ENCODE data around the gene GBF1.
"Not testable (repeated sequence)": the region's sequence is repeated elsewhere in the genome, so short reads cannot be mapped to it uniquely, and the experiment has no call there.

The GBF1 gene

DNA sequence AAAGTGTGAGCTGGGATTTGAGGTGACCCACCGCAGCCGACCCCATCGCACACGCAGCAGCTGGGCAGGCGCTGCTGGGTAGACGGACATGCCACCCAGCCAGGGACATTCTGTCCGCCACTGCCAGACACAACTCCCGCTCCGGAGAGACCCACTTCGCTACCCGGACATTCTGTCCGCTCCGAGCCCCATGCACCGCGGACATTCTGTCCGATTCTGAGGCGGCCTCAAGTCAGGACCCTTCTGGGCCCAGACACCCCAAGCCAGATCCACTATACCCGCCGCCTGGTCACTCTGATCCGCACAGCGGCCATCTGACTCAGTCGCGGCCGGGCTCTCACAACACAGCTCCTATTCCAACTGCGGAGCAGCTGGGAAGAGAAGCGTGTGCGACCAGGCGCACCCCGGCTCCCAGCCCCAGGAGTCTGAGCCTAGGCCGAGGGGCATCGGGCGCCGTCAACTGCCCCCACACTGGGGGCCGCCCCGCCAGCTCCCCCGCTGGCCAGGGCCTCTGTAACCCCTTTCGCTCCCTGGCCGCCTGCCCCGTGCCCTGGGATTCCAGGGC, 4.8 kb upstream of the GBF1 start:
- Mint-ChIP-seq H3K36me3 (ENCODE audit: insufficient read depth) (peaks cover 6% of the 10 kb centered on the region), H3K9me3 (no peaks in the 10 kb centered on the region), H3K4me1 (ENCODE audit: low read depth in 2 of 2) (peaks cover 15 to 19% of the 10 kb centered on the region in 2 donors), H3K27ac (no peak overlapping the region), H3K27me3 (peaks cover 13 to 29% of the 10 kb centered on the region in 2 donors), H3K4me3 (peak overlapping the region; percentile 75 to 81)
- DNase-seq (no peak), ATAC-seq (replicated peaks) (no peak)

DNA sequence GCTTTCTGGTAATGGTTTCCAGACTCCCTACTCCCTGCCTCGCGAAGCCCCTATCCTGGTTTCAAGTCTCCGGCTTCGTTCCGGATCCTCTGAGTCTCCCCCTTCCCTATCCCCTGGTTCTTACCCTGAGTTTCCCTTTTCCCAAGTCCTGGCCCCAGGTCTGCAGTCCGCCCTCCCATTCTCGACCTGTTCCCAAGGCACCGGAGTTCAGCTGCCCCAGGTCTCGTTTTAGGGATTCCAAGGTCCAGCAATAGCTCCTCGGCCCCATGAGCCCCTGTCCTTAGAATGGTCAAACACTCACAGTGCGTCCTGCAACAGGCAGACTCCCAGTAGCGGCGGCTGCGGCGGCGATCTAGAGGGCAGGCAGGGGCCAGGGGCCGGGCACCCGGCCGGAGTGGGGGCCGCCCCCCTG, 4.3 kb upstream of the GBF1 start:
- H3K27me3 Mint-ChIP-seq, result peaks cover 8 to 24% of the 10 kb centered on the region in 2 donors
- H3K4me3 Mint-ChIP-seq, result peak overlapping the region; percentile 75 to 81
- peaks cover 9% of the 10 kb centered on the region for H3K36me3 Mint-ChIP-seq (ENCODE audit: insufficient read depth)
- H3K9me3 Mint-ChIP-seq, result no peaks in the 10 kb centered on the region
- no peak for ATAC-seq (replicated peaks)
- no peak for DNase-seq
- H3K4me1 Mint-ChIP-seq (ENCODE audit: low read depth in 2 of 2), result peaks cover 16 to 22% of the 10 kb centered on the region in 2 donors
- no peak overlapping the region for H3K27ac Mint-ChIP-seq

DNA sequence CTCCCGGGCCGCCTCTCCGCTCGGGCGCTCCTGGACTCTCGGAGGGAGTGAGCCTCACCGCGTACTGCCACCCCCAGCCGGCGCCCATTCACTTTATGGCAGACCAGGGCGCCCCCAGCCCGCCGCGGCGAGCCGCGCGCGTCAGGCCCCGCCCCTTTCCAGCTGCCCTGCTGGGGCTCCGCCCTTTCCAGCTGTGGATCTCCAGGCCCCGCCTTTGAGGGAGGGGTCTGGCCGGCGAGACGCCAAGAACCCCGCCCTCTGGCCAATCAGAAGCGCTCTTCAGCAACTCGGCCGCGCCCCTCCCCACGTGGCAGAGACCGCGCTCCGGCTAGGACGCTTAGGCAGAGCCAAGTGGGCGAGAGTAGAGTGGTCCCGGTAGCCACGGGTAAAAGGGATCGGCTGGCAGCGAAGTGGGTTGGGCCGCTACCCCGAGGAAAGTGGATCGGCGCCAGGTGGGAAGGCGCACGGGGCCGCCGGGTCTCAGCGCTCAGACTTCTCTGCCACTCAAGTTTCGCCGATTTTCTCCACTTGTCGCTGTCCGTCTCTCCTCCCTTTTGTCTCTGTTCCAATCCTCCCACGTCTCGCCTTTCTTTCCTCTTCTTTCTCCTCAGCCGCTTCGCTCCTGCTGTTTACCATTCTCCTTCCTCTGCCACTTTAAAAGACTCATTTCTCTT, 3.8 kb upstream of the GBF1 start, which contains the start of gene PITX3:
PITX3 (minus strand) TSS at position 69 of the 674 bp plus-strand sequence. CDS start 9,432 bp downstream, outside the sequence.
- H3K4me3 Mint-ChIP-seq, result peak within 1 kb of the TSS; percentile 75 to 81
- peaks cover 22 to 28% of the 10 kb centered on the region in 2 donors for H3K4me1 Mint-ChIP-seq (ENCODE audit: low read depth in 2 of 2)
- ATAC-seq (replicated peaks), result peak; percentile 61
- peak; percentile 85 to 90 (median 87) for DNase-seq
- H3K36me3 Mint-ChIP-seq (ENCODE audit: insufficient read depth), result peaks cover 12% of the 10 kb centered on the region
- H3K9me3 Mint-ChIP-seq, result no peaks in the 10 kb centered on the region
- no peak within 1 kb of the TSS for H3K27ac Mint-ChIP-seq
- H3K27me3 Mint-ChIP-seq, result peaks cover 7 to 23% of the 10 kb centered on the region in 2 donors

DNA sequence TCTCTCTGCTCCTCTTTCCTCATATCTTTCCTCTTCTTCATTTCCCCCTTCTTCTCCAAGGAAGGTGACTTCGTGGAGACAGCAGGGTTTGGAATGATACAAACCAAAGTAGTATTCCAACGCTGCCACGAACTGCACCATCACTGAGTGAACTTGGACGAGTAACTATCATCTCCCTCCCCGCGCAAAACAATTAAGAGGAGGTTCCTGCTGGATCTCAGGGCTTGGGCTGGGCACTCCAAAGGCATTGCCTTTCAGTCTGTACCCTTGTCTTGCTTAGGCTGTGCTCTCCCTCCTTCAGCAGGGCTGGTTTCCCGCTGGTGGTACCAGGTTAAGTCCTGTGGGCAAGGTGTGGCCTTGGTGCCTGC, 3.2 kb upstream of the GBF1 start:
- ATAC-seq (replicated peaks) (no peak), DNase-seq (no peak)
- Mint-ChIP-seq H3K27me3 (peaks cover 7 to 23% of the 10 kb centered on the region in 2 donors), H3K36me3 (ENCODE audit: insufficient read depth) (peaks cover 12% of the 10 kb centered on the region), H3K4me1 (ENCODE audit: low read depth in 2 of 2) (peaks cover 27 to 32% of the 10 kb centered on the region in 2 donors), H3K9me3 (no peaks in the 10 kb centered on the region), H3K4me3 (peak overlapping the region; percentile 75 to 81), H3K27ac (no peak overlapping the region)

DNA sequence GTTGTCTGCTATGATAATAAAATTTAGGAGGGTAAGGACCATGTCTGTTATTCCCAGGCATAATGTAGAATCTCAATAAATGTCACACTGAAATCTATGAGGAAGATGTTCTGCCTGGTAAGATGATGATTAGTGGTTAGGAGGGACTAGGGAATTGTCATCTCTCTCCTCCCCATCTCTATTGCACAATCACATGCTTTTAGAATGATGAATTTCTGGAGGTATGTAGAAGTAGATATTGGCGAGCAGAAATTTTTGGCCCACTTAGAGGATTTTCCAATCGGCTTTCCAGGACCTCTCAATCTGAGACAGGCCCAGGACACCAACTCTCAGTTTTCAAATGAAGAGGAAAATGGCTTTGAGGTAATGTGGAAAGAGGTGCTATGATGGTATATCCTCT, 2.0 kb upstream of the GBF1 start:
- DNase-seq, result no peak

DNA sequence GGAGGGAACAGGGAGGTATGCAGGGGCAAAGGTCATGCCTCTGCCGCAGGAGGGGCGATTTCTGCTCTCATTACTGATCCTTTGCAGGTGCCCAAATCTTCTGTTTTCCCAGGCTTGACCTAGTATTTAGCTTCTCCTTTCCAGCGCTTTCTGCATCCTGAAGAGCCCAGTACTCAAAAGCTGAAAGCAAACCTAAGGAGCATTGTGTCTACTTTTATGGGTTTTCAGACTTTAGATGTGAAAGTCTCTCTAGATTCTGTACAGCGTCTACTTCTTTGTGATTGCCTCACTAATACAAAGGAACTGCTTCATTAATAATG, 560 bp downstream of the GBF1 start:
- DNase-seq, result no peak
- peaks cover 15% of the 10 kb centered on the region for H3K36me3 Mint-ChIP-seq (ENCODE audit: insufficient read depth)

More for the DNA sequence above, 2.0 kb upstream of the GBF1 start:
- Mint-ChIP-seq H3K4me3 (peak overlapping the region; percentile 23 to 26), H3K27ac (no peak overlapping the region), H3K4me1 (ENCODE audit: low read depth in 2 of 2) (peaks cover 38 to 42% of the 10 kb centered on the region in 2 donors), H3K27me3 (peaks cover 7 to 23% of the 10 kb centered on the region in 2 donors), H3K9me3 (no peaks in the 10 kb centered on the region), H3K36me3 (ENCODE audit: insufficient read depth) (peaks cover 12% of the 10 kb centered on the region)
- ATAC-seq (replicated peaks), result no peak

DNA sequence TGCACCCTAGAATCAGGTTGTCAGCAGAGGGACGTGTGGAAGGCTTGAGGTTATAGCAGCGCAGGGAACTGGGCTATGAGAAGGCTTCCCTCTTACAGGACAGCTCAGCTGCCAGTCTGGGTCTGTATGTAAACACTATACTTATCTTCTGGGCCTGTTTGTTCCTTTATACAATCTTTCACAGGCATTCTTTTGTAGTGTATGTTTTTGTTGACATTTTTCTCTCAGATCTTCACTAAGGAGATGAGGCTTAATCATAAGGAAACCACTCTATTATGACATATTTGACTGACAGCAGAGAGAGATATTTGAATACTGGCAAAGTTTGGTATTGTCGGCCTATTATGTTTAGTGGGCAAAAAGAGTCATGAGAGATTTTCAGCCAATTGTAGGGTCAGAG, 929 bp downstream of the GBF1 start:
- no peak for DNase-seq
- peaks cover 37 to 38% of the 10 kb centered on the region in 2 donors for H3K4me1 Mint-ChIP-seq (ENCODE audit: low read depth in 2 of 2)
- H3K36me3 Mint-ChIP-seq (ENCODE audit: insufficient read depth), result peaks cover 15% of the 10 kb centered on the region
- H3K9me3 Mint-ChIP-seq, result no peaks in the 10 kb centered on the region
- peak overlapping the region; percentile 93 to 96 for H3K27ac Mint-ChIP-seq
- H3K4me3 Mint-ChIP-seq, result peak overlapping the region; percentile 95 to 96
- no peak for ATAC-seq (replicated peaks)
- H3K27me3 Mint-ChIP-seq, result peaks cover 7 to 23% of the 10 kb centered on the region in 2 donors

More for the DNA sequence above, 560 bp downstream of the GBF1 start:
- H3K27ac Mint-ChIP-seq, result peak overlapping the region; percentile 93 to 96
- peaks cover 38 to 39% of the 10 kb centered on the region in 2 donors for H3K4me1 Mint-ChIP-seq (ENCODE audit: low read depth in 2 of 2)
- H3K9me3 Mint-ChIP-seq, result no peaks in the 10 kb centered on the region
- H3K27me3 Mint-ChIP-seq, result peaks cover 7 to 23% of the 10 kb centered on the region in 2 donors
- H3K4me3 Mint-ChIP-seq, result peak overlapping the region; percentile 95 to 96
- no peak for ATAC-seq (replicated peaks)

DNA sequence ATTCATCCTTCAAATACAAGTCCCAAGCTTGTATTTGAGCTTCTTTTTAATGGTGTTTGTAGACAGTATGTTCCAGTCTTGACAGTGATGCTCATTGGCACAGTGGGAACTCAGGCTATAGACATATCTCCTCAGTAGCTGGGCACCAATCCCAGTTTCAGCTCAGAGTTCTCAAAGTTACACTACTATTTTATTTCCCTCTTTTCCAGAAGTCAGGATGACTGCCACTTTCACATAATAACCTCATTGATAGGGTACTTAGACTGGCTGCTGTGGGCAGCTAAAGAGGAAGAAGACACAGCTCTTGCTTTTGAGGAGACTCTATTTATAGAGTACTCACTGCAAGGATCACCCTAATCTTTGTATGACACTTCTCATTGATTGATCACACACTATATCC, 2.4 kb downstream of the GBF1 start:
- Mint-ChIP-seq H3K27me3 (peaks cover 0 to 9% of the 10 kb centered on the region in 2 donors), H3K27ac (peak overlapping the region in 1 of 2 donors; percentile 2)

DNA sequence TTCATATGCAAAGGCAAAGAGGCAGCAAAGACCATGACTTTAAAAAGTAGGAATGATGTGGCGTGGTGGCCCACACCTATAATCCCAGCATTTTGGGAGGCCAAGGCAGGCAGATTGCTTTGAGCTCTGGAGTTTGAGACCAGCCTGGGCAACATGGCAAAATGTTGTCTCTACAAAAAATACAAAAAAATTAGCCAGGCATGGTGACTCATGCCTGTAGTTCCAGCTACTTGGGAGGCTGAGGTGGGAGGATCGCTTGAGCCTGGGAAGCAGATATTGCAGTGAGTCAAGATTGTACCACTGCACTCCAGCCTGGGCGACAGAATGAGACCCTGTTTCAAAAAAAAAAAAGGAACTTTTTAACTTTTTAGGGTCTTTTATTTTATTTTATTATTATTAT, 7.2 kb downstream of the GBF1 start:
- peaks cover 7 to 25% of the 10 kb centered on the region in 2 donors for H3K4me1 Mint-ChIP-seq (ENCODE audit: low read depth in 2 of 2)
- H3K36me3 Mint-ChIP-seq (ENCODE audit: insufficient read depth), result peaks cover 10% of the 10 kb centered on the region
- not testable (repeated sequence) for H3K27me3 Mint-ChIP-seq; H3K27ac Mint-ChIP-seq; H3K9me3 Mint-ChIP-seq; ATAC-seq (replicated peaks); DNase-seq
- H3K4me3 Mint-ChIP-seq, result peak overlapping the region in 1 of 2 donors; percentile 3

More for the DNA sequence above, 2.4 kb downstream of the GBF1 start:
- peaks cover 15% of the 10 kb centered on the region for H3K36me3 Mint-ChIP-seq (ENCODE audit: insufficient read depth)
- peak overlapping the region; percentile 19 to 95 for H3K4me3 Mint-ChIP-seq
- ATAC-seq (replicated peaks) (no peak), DNase-seq (no peak)
- H3K4me1 Mint-ChIP-seq (ENCODE audit: low read depth in 2 of 2), result peaks cover 26 to 34% of the 10 kb centered on the region in 2 donors
- H3K9me3 Mint-ChIP-seq, result no peaks in the 10 kb centered on the region

DNA sequence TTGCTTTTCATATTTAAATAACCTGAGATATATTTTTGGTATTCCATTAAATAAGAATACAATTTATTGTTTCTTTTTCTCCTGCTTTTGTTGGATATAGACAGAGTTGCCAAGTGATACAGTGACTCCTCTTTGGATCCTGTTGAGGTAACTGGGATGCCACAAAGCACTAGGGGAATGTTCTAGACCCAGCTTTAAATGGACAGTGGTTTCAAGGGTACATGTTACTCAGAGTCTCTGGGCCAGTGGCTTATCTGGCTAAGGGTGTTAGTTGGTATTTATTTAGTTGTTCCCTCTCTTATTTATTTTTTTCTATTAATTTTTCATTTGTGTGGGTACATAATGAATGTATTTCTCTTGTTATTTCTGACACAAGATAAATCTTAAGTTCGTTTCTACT, 9.1 kb downstream of the GBF1 start:
- no peaks in the 10 kb centered on the region for H3K9me3 Mint-ChIP-seq
- DNase-seq (no peak), ATAC-seq (replicated peaks) (no peak)
- H3K27ac Mint-ChIP-seq, result peak overlapping the region in 1 of 2 donors; percentile 20
- H3K36me3 Mint-ChIP-seq (ENCODE audit: insufficient read depth), result peaks cover 26% of the 10 kb centered on the region
- H3K27me3 Mint-ChIP-seq, result no peaks in the 10 kb centered on the region
- no peak overlapping the region for H3K4me3 Mint-ChIP-seq
- peaks cover 1 to 26% of the 10 kb centered on the region in 2 donors for H3K4me1 Mint-ChIP-seq (ENCODE audit: low read depth in 2 of 2)

DNA sequence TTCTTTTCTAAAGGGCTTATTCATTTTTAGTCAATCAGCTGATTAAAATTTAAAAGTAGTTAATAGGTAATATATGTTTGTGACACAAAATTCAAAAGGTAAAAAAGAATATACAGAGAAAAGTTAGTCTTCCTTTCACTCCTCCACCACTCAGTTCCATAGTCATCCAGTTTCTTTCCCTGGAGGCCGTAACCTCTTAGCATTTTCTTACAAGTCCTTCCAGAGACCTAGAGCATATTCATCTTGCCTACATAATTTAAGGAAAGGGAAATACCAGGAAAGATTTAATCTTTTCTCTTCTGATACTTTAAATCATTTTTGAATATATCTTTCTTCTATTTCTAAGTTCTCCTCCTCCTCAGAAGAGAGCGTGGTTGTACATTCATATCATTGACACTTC, 10.1 kb downstream of the GBF1 start:
- Mint-ChIP-seq H3K9me3 (no peaks in the 10 kb centered on the region), H3K4me1 (ENCODE audit: low read depth in 2 of 2) (peaks cover 1 to 26% of the 10 kb centered on the region in 2 donors), H3K36me3 (ENCODE audit: insufficient read depth) (peaks cover 35% of the 10 kb centered on the region), H3K4me3 (no peak overlapping the region), H3K27me3 (no peaks in the 10 kb centered on the region), H3K27ac (peak overlapping the region in 1 of 2 donors; percentile 32)
- ATAC-seq (replicated peaks) (no peak), DNase-seq (no peak)

DNA sequence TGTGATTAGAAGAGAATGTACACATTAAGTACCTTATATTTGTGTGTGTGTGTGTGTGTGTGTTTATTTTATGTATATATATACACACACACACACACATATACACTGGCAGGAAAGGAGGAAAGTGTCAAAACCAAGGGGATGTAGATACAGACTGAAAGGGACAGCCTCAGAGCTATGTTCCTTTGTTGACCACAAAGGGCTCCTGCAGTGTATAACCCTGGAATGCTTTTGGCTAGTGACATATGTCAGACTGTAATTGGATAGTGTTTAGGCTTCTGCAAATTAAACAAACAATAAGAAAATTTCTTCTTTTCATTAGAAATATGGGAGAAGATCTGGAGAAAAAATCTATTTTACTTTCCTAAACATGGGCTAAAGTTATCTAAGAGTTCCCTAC, 15.9 kb downstream of the GBF1 start:
- Mint-ChIP-seq H3K4me1 (ENCODE audit: low read depth in 2 of 2) (peaks cover 11 to 48% of the 10 kb centered on the region in 2 donors), H3K4me3 (no peak overlapping the region), H3K27me3 (no peaks in the 10 kb centered on the region), H3K36me3 (ENCODE audit: insufficient read depth) (peaks cover 53% of the 10 kb centered on the region), H3K9me3 (no peaks in the 10 kb centered on the region), H3K27ac (no peak overlapping the region)
- ATAC-seq (replicated peaks), result no peak
- DNase-seq, result no peak

DNA sequence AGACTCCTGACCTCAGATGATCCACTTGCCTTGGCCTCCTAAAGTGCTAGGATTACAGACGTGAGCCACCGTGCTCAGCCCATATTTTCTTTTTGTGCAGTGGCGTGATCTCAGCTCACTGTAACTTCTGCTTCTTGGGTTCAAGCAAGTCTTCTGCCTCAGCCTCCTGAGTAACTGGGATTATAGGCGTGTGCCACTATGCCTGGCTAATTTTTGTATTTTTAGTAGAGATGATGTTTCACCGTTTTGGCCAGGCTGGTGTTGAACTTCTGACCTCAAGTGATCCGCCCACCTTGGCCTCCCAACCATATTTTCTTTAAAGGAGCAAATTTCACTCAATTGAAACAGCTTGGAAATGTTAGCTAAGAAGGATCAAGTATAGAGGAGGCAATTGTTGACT, 16.5 kb downstream of the GBF1 start:
- H3K4me1 Mint-ChIP-seq (ENCODE audit: low read depth in 2 of 2), result peaks cover 15 to 55% of the 10 kb centered on the region in 2 donors
- H3K4me3 Mint-ChIP-seq, result no peak overlapping the region
- DNase-seq (no peak), ATAC-seq (replicated peaks) (no peak)
- H3K9me3 Mint-ChIP-seq, result no peaks in the 10 kb centered on the region
- H3K36me3 Mint-ChIP-seq (ENCODE audit: insufficient read depth), result peaks cover 53% of the 10 kb centered on the region
- no peaks in the 10 kb centered on the region for H3K27me3 Mint-ChIP-seq
- H3K27ac Mint-ChIP-seq, result peak overlapping the region in 1 of 2 donors; percentile 52

Data from effector memory CD8-positive, alpha-beta T cell (primary cell).